Breast epithelium (tissue), 4 donors: ENCODE data around the gene SBNO1. TPM values are rescaled to one million over a fixed set of nuclear protein-coding genes. Genes with fewer than 3 reads are reported as not detected.
"Not testable (repeated sequence)": the region's sequence is repeated elsewhere in the genome, so short reads cannot be mapped to it uniquely, and the experiment has no call there.

Source experiments
- DNase-seq, 2 donors: peaks; one replicate each; pipeline ENCODE4 v3.0.0-alpha.2; 2019; ENCODE audit warnings: low spot score in 2 of 2
- H3K27ac ChIP-seq, 2 donors: fragments of 200-600 bp; sonication (generic) in 1 of 2; one replicate each; pipeline ENCODE4 v1.5.1; 2016 to 2019; ENCODE audit warnings: mild to moderate bottlenecking in 1 of 2
- H3K27me3 ChIP-seq, 2 donors: fragments of 200-600 bp; sonication (generic) in 1 of 2; one replicate each; pipeline versions ENCODE4 v1.5.1 to v1.6.0; 2017 to 2019; ENCODE audit warnings: control low read depth in 1 of 2, mild to moderate bottlenecking in 1 of 2
- H3K36me3 ChIP-seq: fragments of 200-600 bp; one replicate; pipeline ENCODE4 v1.5.1; 2019
- H3K4me1 ChIP-seq, 2 donors: fragments of 200-600 bp; sonication (generic); one replicate each; pipeline ENCODE4 v1.5.1; 2016 to 2019; ENCODE audit warnings: control low read depth in 1 of 2
- H3K4me3 ChIP-seq, 3 donors: fragments of 200-600 bp; sonication (generic); 1 replicate in 2 of 3; 2 replicates in 1 of 3; pipeline ENCODE4 v1.5.1; 2016 to 2019; ENCODE audit warnings: mild to moderate bottlenecking in 3 of 3, moderate library complexity in 2 of 3
- H3K9me3 ChIP-seq, 2 donors: fragments of 200-600 bp; sonication (generic) in 1 of 2; one replicate each; pipeline ENCODE4 v1.5.1; 2016 to 2019; ENCODE audit warnings: control low read depth in 1 of 2
- CTCF ChIP-seq, 3 donors: fragments of 450-650 bp; IDR thresholded peaks; one replicate each; pipeline ENCODE4 v1.5.1; 2016 to 2017; ENCODE audit warnings: antibody characterized with exemption in 3 of 3, mild to moderate bottlenecking in 3 of 3, moderate library complexity in 3 of 3
- POLR2A ChIP-seq: fragments of 450-650 bp; IDR thresholded peaks from one replicate; pipeline ENCODE4 v1.6.1; 2016; ENCODE audit warnings: antibody characterized with exemption, mild to moderate bottlenecking, moderate library complexity
- POLR2AphosphoS5 ChIP-seq, 3 donors: sonication (generic); formaldehyde crosslinking; IDR thresholded peaks; one replicate each; pipeline ENCODE4 v1.6.1; 2017; ENCODE audit warnings: antibody characterized with exemption in 3 of 3
- intact Hi-C: fragments of 100-400 bp; cut with DNase I; formaldehyde crosslinking; loops from one replicate; pipeline ENCODE4 v1.15.1; 2023; ENCODE audit warnings: low total_unique reads
- total RNA-seq, 3 donors: library from RNA; depleted of rRNA; stranded (reverse); fragments of >200 nt; gene quantifications; one replicate each; pipeline ENCODE4 v1.1.0, GENCODE V29; 2016

Gene SBNO1
- total RNA-seq = 10 to 100 TPM; 20.3 to 31.0 (median 22.9) TPM

- intact Hi-C loops = no loop called here
- H3K36me3 ChIP-seq = no peaks in the 10 kb centered on the region
- H3K27ac ChIP-seq = peak within 1 kb of the TSS; percentile 96 to 97
- H3K4me3 ChIP-seq = peak within 1 kb of the TSS; percentile 82 to 89 (median 85)
- H3K4me1 ChIP-seq = peaks cover 0 to 10% of the 10 kb centered on the region in 2 donors
- H3K9me3 ChIP-seq = no peaks in the 10 kb centered on the region
- peak in 2 of 3 donors; percentile 12 to 47 for TF ChIP-seq POLR2AphosphoS5 (IDR thresholded peaks at IDR 0.05)
- peak; percentile 55 for TF ChIP-seq POLR2A
- peak in 1 of 3 donors; percentile 10 for TF ChIP-seq CTCF (IDR thresholded peaks at IDR 0.05)
- no peaks in the 10 kb centered on the region for H3K27me3 ChIP-seq
- DNase-seq = peak; percentile 88 to 90
Observed at GRCh38 chr12:123364532-123365024, at the start of gene SBNO1. TSS of gene SBNO1 (minus strand) at chr12:123364847. CDS start at chr12:123350441, 14,406 bp downstream.

- no peak overlapping the region for H3K27ac ChIP-seq
- TF ChIP-seq POLR2A (no peak), POLR2AphosphoS5 (IDR thresholded peaks at IDR 0.05) (no peak), CTCF (IDR thresholded peaks at IDR 0.05) (no peak)
- intact Hi-C loops = no loop called here
- no peak overlapping the region for H3K4me3 ChIP-seq
- DNase-seq = no peak
- no peaks in the 10 kb centered on the region for H3K36me3 ChIP-seq
- H3K9me3 ChIP-seq = no peaks in the 10 kb centered on the region
- no peaks in the 10 kb centered on the region for H3K4me1 ChIP-seq
- H3K27me3 ChIP-seq = no peaks in the 10 kb centered on the region
Observed at GRCh38 chr12:123410041-123410412, 45.4 kb upstream of the SBNO1 start.

- H3K36me3 ChIP-seq, H3K27me3 ChIP-seq, H3K9me3 ChIP-seq, DNase-seq, intact Hi-C loops, H3K27ac ChIP-seq, H3K4me3 ChIP-seq, H3K4me1 ChIP-seq: not testable (repeated sequence)
Observed at GRCh38 chr12:123409284-123410040, 44.8 kb upstream of the SBNO1 start.

- H3K27ac ChIP-seq, H3K9me3 ChIP-seq, H3K4me3 ChIP-seq, intact Hi-C loops, H3K36me3 ChIP-seq, H3K4me1 ChIP-seq, DNase-seq, H3K27me3 ChIP-seq: not testable (repeated sequence)
Observed at GRCh38 chr12:123408619-123409018, 44.0 kb upstream of the SBNO1 start.

- DNase-seq, H3K4me1 ChIP-seq, H3K9me3 ChIP-seq, H3K36me3 ChIP-seq, H3K4me3 ChIP-seq, H3K27me3 ChIP-seq, H3K27ac ChIP-seq, intact Hi-C loops: not testable (repeated sequence)
Observed at GRCh38 chr12:123407934-123408333, 43.3 kb upstream of the SBNO1 start.

- intact Hi-C loops, H3K4me3 ChIP-seq, H3K27ac ChIP-seq, DNase-seq, H3K27me3 ChIP-seq, H3K4me1 ChIP-seq, H3K36me3 ChIP-seq, H3K9me3 ChIP-seq: not testable (repeated sequence)
Observed at GRCh38 chr12:123407269-123407668, 42.6 kb upstream of the SBNO1 start.

- H3K4me3 ChIP-seq = no peak overlapping the region
- no peaks in the 10 kb centered on the region for H3K27me3 ChIP-seq
- no peaks in the 10 kb centered on the region for H3K4me1 ChIP-seq
- no peak for DNase-seq
- no peaks in the 10 kb centered on the region for H3K9me3 ChIP-seq
- intact Hi-C loops = no loop called here
- peaks cover 7% of the 10 kb centered on the region for H3K36me3 ChIP-seq
- no peak overlapping the region for H3K27ac ChIP-seq
- TF ChIP-seq POLR2A (no peak), CTCF (IDR thresholded peaks at IDR 0.05) (no peak), POLR2AphosphoS5 (IDR thresholded peaks at IDR 0.05) (no peak)
Observed at GRCh38 chr12:123404581-123404980, 39.9 kb upstream of the SBNO1 start.
